Psoas muscle (tissue), 8 donors: ENCODE data around the gene CHSY1. TPM values are rescaled to one million over a fixed set of nuclear protein-coding genes. Genes with fewer than 3 reads are reported as not detected.

Experiments
- ATAC-seq, 4 donors: fragments of 200-7000 bp; cut with Tn5 transposase; one replicate each; pipeline ENCODE4 v1.9.1; 2020; ENCODE audit warnings: moderate library complexity in 3 of 4, mild to moderate bottlenecking in 2 of 4
- DNase-seq, 2 donors: peaks; one replicate each; pipeline ENCODE4 v3.0.0-alpha.2; 2020
- H3K27ac ChIP-seq: fragments of 200-600 bp; one replicate; pipeline ENCODE4 v1.8.0; 2022
- H3K27me3 ChIP-seq, 3 donors: fragments of 200-600 bp in 1 of 3; one replicate each; pipeline versions ENCODE4 v1.6.1 to v1.8.0; 2013 to 2022; ENCODE audit warnings: low read length in 2 of 3, mild to moderate bottlenecking in 2 of 3, moderate library complexity in 1 of 3; ENCODE audit not compliant: insufficient read depth in 3 of 3
- H3K36me3 ChIP-seq, 2 donors: fragments of 200-600 bp in 1 of 2; one replicate each; pipeline versions ENCODE4 v1.6.1 to v1.8.0; 2013 to 2022; ENCODE audit warnings: low read depth in 1 of 2, mild to moderate bottlenecking in 1 of 2, moderate library complexity in 1 of 2; ENCODE audit not compliant: insufficient read depth in 1 of 2
- H3K4me1 ChIP-seq: fragments of 200-600 bp; one replicate; pipeline ENCODE4 v1.8.0; 2022
- H3K4me3 ChIP-seq: fragments of 200-600 bp; one replicate; pipeline ENCODE4 v1.8.0; 2022; ENCODE audit warnings: mild to moderate bottlenecking
- H3K9me3 ChIP-seq: fragments of 200-600 bp; one replicate; pipeline ENCODE4 v1.8.0; 2022
- WGBS, 3 donors: extraction: QIAGEN DNeasy Blood & Tissue Kit; methylation state at CpG; one replicate each; pipeline versions ENCODE4 v1.1.6 to v1.1.7; 2013; 5-methylcytosine and 5-hydroxymethylcytosine counted together
- intact Hi-C, 2 donors: fragments of 100-400 bp; cut with DNase I; formaldehyde crosslinking; loops; one replicate each; pipeline versions ENCODE4 v1.11.0 to v1.14.2; 2022
- polyA plus RNA-seq, 3 donors: library from polyadenylated mRNA; stranded (reverse); fragments of 200-250 nt; gene quantifications; one replicate each; pipeline ENCODE4 v1.2.3, GENCODE V29; 2013
- total RNA-seq, 4 donors: library from RNA; stranded (reverse); fragmentation: NEBNext Ultra II Directional in 2 of 4; extraction: Animal tissue kit (Norgen Biotek cat#: 25700) in 2 of 4; gene quantifications; one replicate each; pipeline versions ENCODE4 v1.2.1 to v1.2.4, GENCODE V29; 2021 to 2023
- TF ChIP-seq, protein P1 (sequence below): fragments of 200-600 bp; IDR thresholded peaks from one replicate; pipeline ENCODE4 v1.8.0; 2022; ENCODE audit warnings: antibody characterized with exemption
- donor health status: healthy with polysubstance abuse.
- donor health status: DM: no; HTN: no; CAD: no; lungs with moderate emphysema.
- donor health status: Bipolar disorder and iron deficiency.
- donor health status: healthy.
- donor health status: DM: yes; HTN: yes; CAD: no.
- donor health status: DM: no; HTN: no; CAD: no.
- donor health status: DM: no; HTN: no; CAD: no.
- donor health status: DM: yes; HTN: yes; CAD: no.

CHSY1 gene
- total and polyA plus RNA-seq, 7 donors: 2.9 to 11.4 (median 6.7) TPM

DNA sequence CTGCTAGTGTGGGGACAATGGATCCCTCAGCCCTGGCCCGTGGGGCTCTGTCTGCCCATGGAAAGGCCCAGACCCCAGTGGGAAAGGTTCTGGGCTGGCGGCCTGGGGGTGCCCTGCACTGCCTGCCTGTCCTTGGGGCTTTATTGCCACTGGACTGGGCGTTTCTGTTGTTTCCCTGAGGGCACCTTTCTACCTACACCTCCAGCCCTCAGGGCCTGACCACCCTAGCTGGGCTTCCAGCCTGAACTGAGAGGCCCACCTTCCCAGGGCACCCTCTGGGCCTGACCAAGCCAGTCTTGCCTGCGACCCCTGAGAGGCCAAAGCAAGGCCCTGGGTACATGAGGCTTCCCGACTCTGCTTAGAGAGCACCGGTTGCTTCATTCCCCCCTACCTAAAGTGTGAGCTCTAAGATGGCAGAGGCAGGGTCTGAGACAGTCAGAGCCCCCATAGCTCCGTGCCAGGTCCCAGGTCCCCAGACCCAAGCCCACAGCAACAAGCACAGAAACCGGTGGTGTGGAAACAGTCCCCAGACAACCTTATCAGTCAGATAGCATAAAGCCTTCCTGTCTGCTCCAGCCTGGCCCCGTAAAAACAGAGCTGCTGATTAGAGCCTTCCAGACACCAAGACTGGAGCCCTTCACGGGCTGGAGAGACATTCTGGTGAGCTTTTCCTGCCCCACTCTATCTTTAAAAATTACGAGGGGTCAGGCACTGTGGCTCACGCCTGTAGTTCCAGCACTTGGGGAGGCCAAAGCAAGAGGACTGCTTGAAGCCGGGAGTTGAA, 102.8 kb downstream of the CHSY1 start:
- H3K9me3 ChIP-seq: no peaks in the 10 kb centered on the region
- no peak overlapping the region for H3K27ac ChIP-seq
- no peaks in the 10 kb centered on the region for H3K4me1 ChIP-seq
- 88 to 89% (median 88%) methylated on average over 12 to 13 of the region's 13 CpGs for WGBS, 3 donors
- ATAC-seq: no peak
- TF ChIP-seq, protein P1, sequence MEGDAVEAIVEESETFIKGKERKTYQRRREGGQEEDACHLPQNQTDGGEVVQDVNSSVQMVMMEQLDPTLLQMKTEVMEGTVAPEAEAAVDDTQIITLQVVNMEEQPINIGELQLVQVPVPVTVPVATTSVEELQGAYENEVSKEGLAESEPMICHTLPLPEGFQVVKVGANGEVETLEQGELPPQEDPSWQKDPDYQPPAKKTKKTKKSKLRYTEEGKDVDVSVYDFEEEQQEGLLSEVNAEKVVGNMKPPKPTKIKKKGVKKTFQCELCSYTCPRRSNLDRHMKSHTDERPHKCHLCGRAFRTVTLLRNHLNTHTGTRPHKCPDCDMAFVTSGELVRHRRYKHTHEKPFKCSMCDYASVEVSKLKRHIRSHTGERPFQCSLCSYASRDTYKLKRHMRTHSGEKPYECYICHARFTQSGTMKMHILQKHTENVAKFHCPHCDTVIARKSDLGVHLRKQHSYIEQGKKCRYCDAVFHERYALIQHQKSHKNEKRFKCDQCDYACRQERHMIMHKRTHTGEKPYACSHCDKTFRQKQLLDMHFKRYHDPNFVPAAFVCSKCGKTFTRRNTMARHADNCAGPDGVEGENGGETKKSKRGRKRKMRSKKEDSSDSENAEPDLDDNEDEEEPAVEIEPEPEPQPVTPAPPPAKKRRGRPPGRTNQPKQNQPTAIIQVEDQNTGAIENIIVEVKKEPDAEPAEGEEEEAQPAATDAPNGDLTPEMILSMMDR: no peak
- intact Hi-C loops: no loop called here
- H3K4me3 ChIP-seq: no peak overlapping the region
- no peak for DNase-seq
- no peaks in the 10 kb centered on the region for H3K27me3 ChIP-seq
- H3K36me3 ChIP-seq: no peaks in the 10 kb centered on the region

- Histone ChIP-seq H3K9me3 (no peaks in the 10 kb centered on the region), H3K4me1 (no peaks in the 10 kb centered on the region), H3K36me3 (no peaks in the 10 kb centered on the region), H3K27me3 (no peaks in the 10 kb centered on the region), H3K27ac (no peak overlapping the region), H3K4me3 (no peak overlapping the region)
- no peak for DNase-seq
- ATAC-seq: no peak
- intact Hi-C loops: no loop called here
- 83 to 87% (median 85%) methylated on average over 17 of the region's 17 CpGs for WGBS, 3 donors
- TF ChIP-seq, protein P1: no peak
Measured at GRCh38 chr15:101148166-101148880, 103.5 kb downstream of the CHSY1 start.

GRCh38 chr15:101147181-101147580, 104.7 kb downstream of the CHSY1 start:
- TF ChIP-seq, protein P1: no peak
- no peaks in the 10 kb centered on the region for H3K36me3 ChIP-seq
- no peak overlapping the region for H3K4me3 ChIP-seq
- DNase-seq: no peak
- intact Hi-C loops: no loop called here
- WGBS, 3 donors: 76 to 79% (median 77%) methylated on average over 5 of the region's 5 CpGs
- no peaks in the 10 kb centered on the region for H3K9me3 ChIP-seq
- no peak for ATAC-seq
- H3K4me1 ChIP-seq: no peaks in the 10 kb centered on the region
- H3K27ac ChIP-seq: no peak overlapping the region
- H3K27me3 ChIP-seq: no peaks in the 10 kb centered on the region

GRCh38 chr15:101146118-101146702, 105.6 kb downstream of the CHSY1 start:
- Histone ChIP-seq H3K27me3 (no peaks in the 10 kb centered on the region), H3K9me3 (no peaks in the 10 kb centered on the region), H3K36me3 (no peaks in the 10 kb centered on the region), H3K4me3 (no peak overlapping the region), H3K4me1 (no peaks in the 10 kb centered on the region), H3K27ac (no peak overlapping the region)
- ATAC-seq: no peak
- intact Hi-C loops: no loop called here
- 96 to 97% (median 97%) methylated on average over 8 of the region's 8 CpGs for WGBS, 3 donors
- TF ChIP-seq, protein P1: no peak
- DNase-seq: no peak
